ENCODE measurements around the gene VIL1.

The VIL1 gene

GRCh38 chr2:218404351-218405085 is 14.4 kb upstream of the VIL1 start:
- peaks cover 23 to 52% (median 40%) of the 10 kb centered on the region in 3 donors for H3K36me3 ChIP-seq
- intact Hi-C loops (cut with DNase I; ENCODE audit: low total_unique reads): loop anchor here (5.0 kb wide), 1 partner anchor 63 kb away; no protein-coding TSS in a partner anchor
- no peak for DNase-seq
- H3K9me3 ChIP-seq: no peaks in the 10 kb centered on the region
- peak overlapping the region; percentile 80 to 89 for H3K27ac ChIP-seq
- TF ChIP-seq, protein P1, sequence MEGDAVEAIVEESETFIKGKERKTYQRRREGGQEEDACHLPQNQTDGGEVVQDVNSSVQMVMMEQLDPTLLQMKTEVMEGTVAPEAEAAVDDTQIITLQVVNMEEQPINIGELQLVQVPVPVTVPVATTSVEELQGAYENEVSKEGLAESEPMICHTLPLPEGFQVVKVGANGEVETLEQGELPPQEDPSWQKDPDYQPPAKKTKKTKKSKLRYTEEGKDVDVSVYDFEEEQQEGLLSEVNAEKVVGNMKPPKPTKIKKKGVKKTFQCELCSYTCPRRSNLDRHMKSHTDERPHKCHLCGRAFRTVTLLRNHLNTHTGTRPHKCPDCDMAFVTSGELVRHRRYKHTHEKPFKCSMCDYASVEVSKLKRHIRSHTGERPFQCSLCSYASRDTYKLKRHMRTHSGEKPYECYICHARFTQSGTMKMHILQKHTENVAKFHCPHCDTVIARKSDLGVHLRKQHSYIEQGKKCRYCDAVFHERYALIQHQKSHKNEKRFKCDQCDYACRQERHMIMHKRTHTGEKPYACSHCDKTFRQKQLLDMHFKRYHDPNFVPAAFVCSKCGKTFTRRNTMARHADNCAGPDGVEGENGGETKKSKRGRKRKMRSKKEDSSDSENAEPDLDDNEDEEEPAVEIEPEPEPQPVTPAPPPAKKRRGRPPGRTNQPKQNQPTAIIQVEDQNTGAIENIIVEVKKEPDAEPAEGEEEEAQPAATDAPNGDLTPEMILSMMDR (IDR thresholded peaks at IDR 0.05): no peak
- H3K4me3 ChIP-seq: no peak overlapping the region
- no peaks in the 10 kb centered on the region for H3K27me3 ChIP-seq
- peaks cover 0 to 64% (median 53%) of the 10 kb centered on the region in 4 donors for H3K4me1 ChIP-seq

- peaks cover 23 to 46% (median 40%) of the 10 kb centered on the region in 3 donors for H3K36me3 ChIP-seq
- peaks cover 0 to 64% (median 53%) of the 10 kb centered on the region in 4 donors for H3K4me1 ChIP-seq
- H3K27me3 ChIP-seq: no peaks in the 10 kb centered on the region
- peak overlapping the region; percentile 80 to 89 for H3K27ac ChIP-seq
- DNase-seq: no peak
- intact Hi-C loops (cut with DNase I; ENCODE audit: low total_unique reads): loop anchor here (5.0 kb wide), 1 partner anchor 62 kb away; no protein-coding TSS in a partner anchor
- H3K4me3 ChIP-seq: peak overlapping the region in 1 of 2 donors; percentile 55
- TF ChIP-seq, protein P1 (IDR thresholded peaks at IDR 0.05): no peak
- no peaks in the 10 kb centered on the region for H3K9me3 ChIP-seq
These were observed 13.7 kb upstream of the VIL1 start for GRCh38 chr2:218405086-218405745.

GRCh38 chr2:218405746-218406208 is 13.1 kb upstream of the VIL1 start:
- H3K9me3 ChIP-seq: no peaks in the 10 kb centered on the region
- intact Hi-C loops (cut with DNase I; ENCODE audit: low total_unique reads): loop anchor here (5.0 kb wide), 1 partner anchor 62 kb away; no protein-coding TSS in a partner anchor
- peaks cover 23 to 43% (median 40%) of the 10 kb centered on the region in 3 donors for H3K36me3 ChIP-seq
- peak overlapping the region; percentile 80 to 89 for H3K27ac ChIP-seq
- peaks cover 0 to 64% (median 51%) of the 10 kb centered on the region in 4 donors for H3K4me1 ChIP-seq
- peak; percentile 50 to 79 for DNase-seq
- TF ChIP-seq, protein P1 (IDR thresholded peaks at IDR 0.05): no peak
- H3K4me3 ChIP-seq: peak overlapping the region; percentile 34 to 55
- no peaks in the 10 kb centered on the region for H3K27me3 ChIP-seq

GRCh38 chr2:218406209-218406948 is 12.5 kb upstream of the VIL1 start:
- peak; percentile 96 to 98 for DNase-seq
- peaks cover 0 to 58% (median 46%) of the 10 kb centered on the region in 4 donors for H3K4me1 ChIP-seq

More at GRCh38 chr2:218406209-218406948, 12.5 kb upstream of the VIL1 start:
- Histone ChIP-seq H3K4me3 (peak overlapping the region; percentile 48 to 55), H3K27me3 (no peaks in the 10 kb centered on the region), H3K9me3 (no peaks in the 10 kb centered on the region), H3K27ac (peak overlapping the region; percentile 80 to 89), H3K36me3 (peaks cover 23 to 41% (median 36%) of the 10 kb centered on the region in 3 donors)
- TF ChIP-seq, protein P1 (IDR thresholded peaks at IDR 0.05): peak; percentile 81
- intact Hi-C loops (cut with DNase I; ENCODE audit: low total_unique reads): loop anchor here (5.0 kb wide), 1 partner anchor 61 kb away; no protein-coding TSS in a partner anchor
